ENCODE measurements around the gene HSPH1. TPM values are rescaled to one million over a fixed set of nuclear protein-coding genes. Genes with fewer than 3 reads are reported as not detected.

Gene HSPH1
- total RNA-seq, 4 donors from 2014 or later, result 36.5 to 47.0 (median 42.2) TPM

GRCh38 chr13:31119526-31119925 lies 42.2 kb downstream of the HSPH1 start:
- Histone ChIP-seq H3K27me3 (peaks cover 6% of the 10 kb centered on the region), H3K4me3 (no peak overlapping the region), H3K9me3 (no peaks in the 10 kb centered on the region), H3K27ac (no peak overlapping the region), H3K36me3 (no peaks in the 10 kb centered on the region), H3K4me1 (peaks cover 0 to 4% (median 0%) of the 10 kb centered on the region in 3 donors)
- 80 to 95% methylated on average over 5 to 8 of the region's 10 CpGs for WGBS, 2 donors (ENCODE audit: low coverage in 1 of 2)
- TF ChIP-seq EP300 (IDR thresholded peaks at IDR 0.05), result no peak
- TF ChIP-seq CTCF (IDR thresholded peaks at IDR 0.05), result no peak
- TF ChIP-seq POLR2A (IDR thresholded peaks at IDR 0.05), result no peak
- no peak for TF ChIP-seq POLR2AphosphoS5 (IDR thresholded peaks at IDR 0.05)
- no peak for ATAC-seq

DNA sequence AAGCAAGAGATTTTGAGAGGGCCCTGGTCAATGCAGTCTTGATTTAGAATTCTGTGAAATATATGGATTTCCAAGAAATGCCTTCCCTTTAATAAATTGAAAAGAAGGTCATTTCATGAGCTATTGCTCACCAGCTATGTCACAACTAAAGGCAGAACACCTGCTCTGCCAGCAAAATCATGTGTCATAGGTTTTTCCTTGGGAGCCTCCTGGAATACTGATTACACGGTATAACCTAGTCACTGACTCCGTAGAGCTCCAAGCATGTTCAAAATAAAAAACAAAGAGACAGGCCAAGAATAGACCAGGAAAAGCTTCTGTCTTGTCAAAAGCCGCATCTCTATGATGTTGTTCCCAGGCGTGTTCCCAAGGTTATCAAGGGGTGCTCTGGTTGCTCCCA lies 45.5 kb downstream of the HSPH1 start:
- 82 to 97% methylated on average over 2 to 3 of the region's 4 CpGs for WGBS, 2 donors (ENCODE audit: low coverage in 1 of 2)
- Histone ChIP-seq H3K4me1 (no peaks in the 10 kb centered on the region), H3K4me3 (no peak overlapping the region), H3K9me3 (no peaks in the 10 kb centered on the region), H3K27me3 (peaks cover 6% of the 10 kb centered on the region), H3K27ac (no peak overlapping the region), H3K36me3 (no peaks in the 10 kb centered on the region)
- no peak for ATAC-seq
- TF ChIP-seq POLR2A (IDR thresholded peaks at IDR 0.05) (no peak), EP300 (IDR thresholded peaks at IDR 0.05) (no peak), CTCF (IDR thresholded peaks at IDR 0.05) (no peak), POLR2AphosphoS5 (IDR thresholded peaks at IDR 0.05) (no peak)

DNA sequence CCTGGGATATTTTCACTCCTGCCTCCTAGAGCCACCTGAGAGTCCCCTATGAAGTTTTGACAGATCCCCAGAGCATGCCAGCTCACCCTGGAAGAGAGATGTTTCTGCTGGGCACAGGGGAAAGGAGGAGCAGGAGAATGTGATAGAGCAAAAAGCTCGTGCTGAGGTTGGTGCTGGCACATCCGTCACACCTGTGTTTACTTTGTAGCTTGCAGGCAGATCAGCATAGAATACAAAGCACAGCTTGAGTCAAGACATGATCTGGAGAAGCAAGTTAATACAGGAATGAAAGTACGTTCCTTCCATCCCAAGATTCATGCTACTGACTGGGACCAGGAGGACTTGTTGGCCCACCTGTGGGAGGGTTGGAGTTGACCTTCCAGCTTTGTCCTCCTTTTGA lies 46.1 kb downstream of the HSPH1 start:
- Histone ChIP-seq H3K4me1 (no peaks in the 10 kb centered on the region), H3K4me3 (no peak overlapping the region), H3K36me3 (no peaks in the 10 kb centered on the region), H3K27ac (no peak overlapping the region), H3K9me3 (no peaks in the 10 kb centered on the region), H3K27me3 (peaks cover 6% of the 10 kb centered on the region)
- 45% methylated on average over 3 of the region's 3 CpGs; no CpG with 5 or more reads in 1 of the 2 donors for WGBS, 2 donors (ENCODE audit: low coverage in 1 of 2)
- TF ChIP-seq EP300 (IDR thresholded peaks at IDR 0.05), result no peak
- TF ChIP-seq POLR2A (IDR thresholded peaks at IDR 0.05), result no peak
- TF ChIP-seq POLR2AphosphoS5 (IDR thresholded peaks at IDR 0.05), result no peak
- TF ChIP-seq CTCF (IDR thresholded peaks at IDR 0.05), result no peak
- ATAC-seq, result no peak

DNA sequence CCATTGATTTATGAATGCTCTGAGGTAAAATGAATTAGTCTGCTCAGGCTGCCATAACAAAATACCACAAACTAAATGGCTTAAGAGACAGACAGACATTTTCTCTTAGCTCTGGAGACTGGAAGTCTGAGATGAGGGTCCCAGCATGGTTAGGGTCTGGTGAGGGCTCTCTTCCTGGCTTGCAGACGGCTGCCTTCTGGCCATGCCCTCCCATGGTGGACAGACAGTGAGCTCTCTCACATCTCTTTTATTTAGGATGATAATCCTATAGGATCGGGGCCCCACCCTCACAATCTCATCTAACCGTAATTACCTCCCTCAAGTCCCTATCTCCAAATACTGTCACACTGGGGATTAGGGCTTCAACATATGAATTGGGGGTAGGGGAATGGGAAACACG lies 47.1 kb downstream of the HSPH1 start:
- H3K4me3 ChIP-seq, result no peak overlapping the region
- H3K27me3 ChIP-seq, result peaks cover 6% of the 10 kb centered on the region
- no peaks in the 10 kb centered on the region for H3K9me3 ChIP-seq
- no peaks in the 10 kb centered on the region for H3K4me1 ChIP-seq
- ATAC-seq, result no peak
- TF ChIP-seq POLR2AphosphoS5 (IDR thresholded peaks at IDR 0.05), result no peak
- TF ChIP-seq POLR2A (IDR thresholded peaks at IDR 0.05), result no peak
- no peak for TF ChIP-seq EP300 (IDR thresholded peaks at IDR 0.05)
- no peak for TF ChIP-seq CTCF (IDR thresholded peaks at IDR 0.05)
- no peak overlapping the region for H3K27ac ChIP-seq
- 80 to 85% methylated on average over 2 of the region's 4 CpGs for WGBS, 2 donors (ENCODE audit: low coverage in 1 of 2)
- H3K36me3 ChIP-seq, result no peaks in the 10 kb centered on the region

DNA sequence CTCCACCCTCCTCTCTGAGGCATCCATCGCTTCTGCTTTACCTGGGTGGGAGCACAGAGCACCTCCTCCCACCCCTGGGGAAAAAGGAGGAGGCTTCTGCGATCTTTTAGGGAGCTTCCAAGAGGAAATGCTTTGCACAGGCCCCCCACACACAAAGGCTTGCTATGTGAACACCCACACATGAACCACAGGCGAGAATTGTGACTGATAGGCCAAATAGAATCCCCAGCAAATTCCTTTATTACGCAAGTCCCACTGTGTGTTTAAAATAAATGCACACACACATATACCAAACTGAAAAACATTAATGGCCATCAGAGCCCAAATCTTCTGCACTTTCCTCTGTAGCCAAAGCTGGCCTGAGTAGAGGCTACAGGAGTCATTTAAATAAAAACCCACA lies 50.6 kb downstream of the HSPH1 start:
- no peak for TF ChIP-seq POLR2A (IDR thresholded peaks at IDR 0.05)
- no peak for TF ChIP-seq EP300 (IDR thresholded peaks at IDR 0.05)
- no peak for TF ChIP-seq POLR2AphosphoS5 (IDR thresholded peaks at IDR 0.05)
- TF ChIP-seq CTCF (IDR thresholded peaks at IDR 0.05), result no peak
- ATAC-seq, result no peak
- WGBS, 2 donors (ENCODE audit: low coverage in 1 of 2), result 80 to 86% methylated on average over 1 of the region's 4 CpGs
- no peaks in the 10 kb centered on the region for H3K36me3 ChIP-seq
- H3K4me3 ChIP-seq, result no peak overlapping the region
- no peaks in the 10 kb centered on the region for H3K9me3 ChIP-seq
- H3K4me1 ChIP-seq, result no peaks in the 10 kb centered on the region
- H3K27ac ChIP-seq, result no peak overlapping the region
- no peaks in the 10 kb centered on the region for H3K27me3 ChIP-seq

Data from gastroesophageal sphincter (tissue), 4 donors.